Liver (tissue), 9 donors: ENCODE measurements around the gene TMEM26. TPM values are rescaled to one million over a fixed set of nuclear protein-coding genes. Genes with fewer than 3 reads are reported as not detected.

Experiments
- DNase-seq: peaks from one replicate; pipeline ENCODE4 v3.0.0-alpha.2; 2017; ENCODE audit warnings: low spot score
- H3K27ac ChIP-seq, 2 donors: one replicate each; pipeline ENCODE4 v1.7.0; 2013; ENCODE audit warnings: inconsistent platforms in 2 of 2, low read length in 2 of 2, control low read depth in 1 of 2, low read depth in 1 of 2, mild to moderate bottlenecking in 1 of 2
- H3K27me3 ChIP-seq, 4 donors: one replicate each; pipeline versions ENCODE4 v1.6.1 to v1.7.0; 2013; ENCODE audit warnings: low read length in 3 of 4, inconsistent platforms in 1 of 4, mild to moderate bottlenecking in 1 of 4, moderate library complexity in 1 of 4; ENCODE audit not compliant: control insufficient read depth in 4 of 4, insufficient read depth in 4 of 4
- H3K36me3 ChIP-seq, 4 donors: one replicate each; pipeline versions ENCODE4 v1.6.1 to v1.7.0; 2013; ENCODE audit warnings: low read length in 3 of 4, mild to moderate bottlenecking in 3 of 4, low read depth in 1 of 4, moderate library complexity in 1 of 4; ENCODE audit not compliant: control insufficient read depth in 4 of 4, insufficient read depth in 3 of 4
- H3K4me1 ChIP-seq, 4 donors: one replicate each; pipeline versions ENCODE4 v1.6.1 to v1.7.0; 2013; ENCODE audit warnings: low read length in 3 of 4, mild to moderate bottlenecking in 3 of 4, moderate library complexity in 1 of 4; ENCODE audit not compliant: control insufficient read depth in 4 of 4, insufficient read depth in 4 of 4
- H3K4me3 ChIP-seq, 3 donors: one replicate each; pipeline versions ENCODE4 v1.6.1 to v1.7.0; 2013; ENCODE audit warnings: low read length in 3 of 3, control low read depth in 1 of 3, low read depth in 1 of 3, mild to moderate bottlenecking in 1 of 3
- H3K9ac ChIP-seq, 2 donors: one replicate each; pipeline ENCODE4 v1.7.0; 2013; ENCODE audit warnings: low read length in 2 of 2, mild to moderate bottlenecking in 2 of 2, moderate library complexity in 2 of 2, control low read depth in 1 of 2, low read depth in 1 of 2
- H3K9me3 ChIP-seq, 4 donors: one replicate each; pipeline versions ENCODE4 v1.6.1 to v1.7.0; 2013; ENCODE audit warnings: low read length in 3 of 4; ENCODE audit not compliant: control insufficient read depth in 4 of 4
- CTCF ChIP-seq: fragments of 150-350 bp; IDR thresholded peaks from 2 replicates; pipeline ENCODE4 v1.5.1; 2017; ENCODE audit warnings: improper control_type of control experiment, low read depth, low read length; ENCODE audit not compliant: missing input control
- EGR1 ChIP-seq, 2 donors: IDR thresholded peaks; 2 replicates each; pipeline ENCODE4 v1.6.1; 2016 to 2018; ENCODE audit warnings: antibody characterized with exemption in 2 of 2, low read depth in 2 of 2
- FOXA1 ChIP-seq: IDR thresholded peaks from 2 replicates; pipeline ENCODE4 v1.6.1; 2016; ENCODE audit warnings: antibody characterized with exemption
- FOXA2 ChIP-seq: IDR thresholded peaks from 2 replicates; pipeline ENCODE4 v1.6.1; 2016; ENCODE audit warnings: antibody characterized with exemption
- GABPA ChIP-seq, 2 donors: IDR thresholded peaks in 1 of 2; conservative IDR thresholded peaks in 1 of 2; 2 replicates each; pipeline ENCODE4 v1.6.1; 2016; ENCODE audit warnings: antibody characterized with exemption in 2 of 2, mild to moderate bottlenecking in 1 of 2, moderate library complexity in 1 of 2
- HNF4A ChIP-seq, 2 donors: conservative IDR thresholded peaks; 2 replicates each; pipeline ENCODE4 v1.6.1; 2016; ENCODE audit warnings: antibody characterized with exemption in 2 of 2, mild to moderate bottlenecking in 2 of 2
- HNF4G ChIP-seq: IDR thresholded peaks from 2 replicates; pipeline ENCODE4 v1.6.1; 2016; ENCODE audit warnings: antibody characterized with exemption
- JUND ChIP-seq, 2 donors: IDR thresholded peaks; 2 replicates each; pipeline ENCODE4 v1.6.1; 2016; ENCODE audit warnings: antibody characterized with exemption in 2 of 2
- MAX ChIP-seq: IDR thresholded peaks from 2 replicates; pipeline ENCODE4 v1.6.1; 2016; ENCODE audit warnings: antibody characterized with exemption
- NR2F2 ChIP-seq: IDR thresholded peaks from 2 replicates; pipeline ENCODE4 v1.6.1; 2016; ENCODE audit warnings: antibody characterized with exemption
- REST ChIP-seq: IDR thresholded peaks from 2 replicates; pipeline ENCODE4 v1.6.1; 2016; ENCODE audit warnings: antibody characterized with exemption, mild to moderate bottlenecking
- RXRA ChIP-seq, 2 donors: IDR thresholded peaks; 2 replicates each; pipeline ENCODE4 v1.6.1; 2017 to 2018; ENCODE audit warnings: antibody characterized with exemption in 2 of 2, mild to moderate bottlenecking in 1 of 2
- YY1 ChIP-seq: IDR thresholded peaks from 2 replicates; pipeline ENCODE4 v1.6.1; 2016; ENCODE audit warnings: antibody characterized with exemption, mild to moderate bottlenecking
- ZBTB33 ChIP-seq: IDR thresholded peaks from 2 replicates; pipeline ENCODE4 v1.6.1; 2016; ENCODE audit warnings: antibody characterized with exemption
- WGBS: extraction: QIAGEN DNeasy Blood & Tissue Kit; methylation state at CpG from one replicate; pipeline ENCODE4 v1.1.7; 2013; 5-methylcytosine and 5-hydroxymethylcytosine counted together
- polyA plus RNA-seq, 2 donors: library from polyadenylated mRNA; stranded (reverse) in 1 of 2; unstranded in 1 of 2; fragments of 200-250 nt in 1 of 2; fragments of >200 nt in 1 of 2; fragmentation: Nextera tagmentation in 1 of 2; extraction: Ambion mirVana in 1 of 2; gene quantifications; one replicate each; pipeline versions ENCODE4 v1.2.1 to v1.2.3, GENCODE V29; 2013 to 2015
- total RNA-seq, 2 donors: library from RNA; depleted of rRNA; stranded (reverse); fragments of >200 nt; gene quantifications; one replicate each; pipeline ENCODE4 v1.2.3, GENCODE V29; 2014
- donor health status: healthy.
- donor health status: healthy.
- donor health status: healthy.
- donor health status: healthy.
- donor health status: healthy.

Gene TMEM26
- total and polyA plus RNA-seq, 4 donors = 0.31 to 5.5 (median 1.2) TPM

GRCh38 chr10:61448091-61448490 lies 5.1 kb downstream of the TMEM26 start:
- no peak for DNase-seq
- Histone ChIP-seq H3K27ac (no peak overlapping the region), H3K4me3 (no peak overlapping the region), H3K9ac (no peak overlapping the region), H3K36me3 (no peaks in the 10 kb centered on the region), H3K9me3 (no peaks in the 10 kb centered on the region), H3K27me3 (peaks cover 0 to 4% (median under 1%) of the 10 kb centered on the region in 4 donors), H3K4me1 (peaks cover 0 to 9% (median 4%) of the 10 kb centered on the region in 4 donors)
- TF ChIP-seq JUND (IDR thresholded peaks at IDR 0.05) = no peak
- TF ChIP-seq HNF4G = no peak
- TF ChIP-seq MAX = no peak
- TF ChIP-seq GABPA (IDR thresholded peaks at IDR 0.05 in 1 of 2, conservative IDR thresholded peaks at IDR 0.05 in 1 of 2) = no peak
- TF ChIP-seq EGR1 (IDR thresholded peaks at IDR 0.05; ENCODE audit: low read depth in 2 of 2) = no peak
- no peak for TF ChIP-seq FOXA1
- no peak for TF ChIP-seq CTCF
- no peak for TF ChIP-seq YY1
- no peak for TF ChIP-seq FOXA2
- 64% methylated on average over 3 of the region's 3 CpGs for WGBS

- H3K27ac ChIP-seq = no peak overlapping the region
- no peak for DNase-seq
Observed at GRCh38 chr10:61439058-61439609, 14.0 kb downstream of the TMEM26 start.

More at GRCh38 chr10:61439058-61439609, 14.0 kb downstream of the TMEM26 start:
- Histone ChIP-seq H3K9ac (no peak overlapping the region), H3K27me3 (no peaks in the 10 kb centered on the region), H3K36me3 (no peaks in the 10 kb centered on the region), H3K4me1 (no peaks in the 10 kb centered on the region), H3K4me3 (no peak overlapping the region), H3K9me3 (no peaks in the 10 kb centered on the region)
- 65% methylated on average over 4 of the region's 4 CpGs for WGBS
- TF ChIP-seq FOXA1 (no peak), REST (no peak), NR2F2 (no peak), RXRA (IDR thresholded peaks at IDR 0.05) (no peak), HNF4G (no peak), ZBTB33 (no peak), MAX (no peak), EGR1 (IDR thresholded peaks at IDR 0.05; ENCODE audit: low read depth in 2 of 2) (no peak), HNF4A (conservative IDR thresholded peaks at IDR 0.05) (no peak)
